AG04450 (cell line): ENCODE measurements around the gene CDC73. TPM values are rescaled to one million over a fixed set of nuclear protein-coding genes. Genes with fewer than 3 reads are reported as not detected.

Experiments
- CTCF ChIA-PET: fragments of 300-600, 350-600 bp; formaldehyde crosslinking; extraction: SDS; loops from one replicate; lab custom pipeline; 2022; ENCODE audit warnings: antibody characterized with exemption, inconsistent platforms; lab: Charles Lee
- POLR2A ChIA-PET: fragments of 350-600 bp; formaldehyde crosslinking; extraction: SDS; loops from one replicate; lab custom pipeline; 2021; ENCODE audit warnings: antibody characterized with exemption, inconsistent platforms; lab: Yijun Ruan, JAX
- DNase-seq: peaks from one replicate; pipeline ENCODE4 v3.0.0-alpha.2; 2011; ENCODE audit warnings: low read depth, low spot score
- H3K27ac ChIP-seq: one replicate; pipeline ENCODE4 v1.5.1; 2012; ENCODE audit warnings: low read depth, low read length, control low read depth
- H3K27me3 ChIP-seq: one replicate; pipeline ENCODE4 v1.6.0; 2012; ENCODE audit warnings: low read length; ENCODE audit not compliant: control insufficient read depth, insufficient read depth
- H3K4me3 ChIP-seq: 2 replicates; pipeline ENCODE4 v1.5.1; 2011; ENCODE audit warnings: mild to moderate bottlenecking, low read depth, low read length, control low read depth
- H3K9me3 ChIP-seq: 2 replicates; pipeline ENCODE4 v1.5.1; 2012; ENCODE audit warnings: low read length; ENCODE audit not compliant: control insufficient read depth, insufficient read depth
- polyA plus RNA-seq: library from polyadenylated mRNA; depleted of rRNA; stranded (reverse); fragments of >200 nt; gene quantifications from 2 replicates; pipeline ENCODE4 v1.2.3, GENCODE V29; 2011
- TF ChIP-seq, protein P1 (sequence below): IDR thresholded peaks from 2 replicates; pipeline ENCODE4 v1.5.1; 2011; ENCODE audit warnings: low read depth, low read length, control low read depth, inconsistent platforms

The CDC73 gene
- polyA plus RNA-seq, 1 experiment, result 56.4 TPM

DNA sequence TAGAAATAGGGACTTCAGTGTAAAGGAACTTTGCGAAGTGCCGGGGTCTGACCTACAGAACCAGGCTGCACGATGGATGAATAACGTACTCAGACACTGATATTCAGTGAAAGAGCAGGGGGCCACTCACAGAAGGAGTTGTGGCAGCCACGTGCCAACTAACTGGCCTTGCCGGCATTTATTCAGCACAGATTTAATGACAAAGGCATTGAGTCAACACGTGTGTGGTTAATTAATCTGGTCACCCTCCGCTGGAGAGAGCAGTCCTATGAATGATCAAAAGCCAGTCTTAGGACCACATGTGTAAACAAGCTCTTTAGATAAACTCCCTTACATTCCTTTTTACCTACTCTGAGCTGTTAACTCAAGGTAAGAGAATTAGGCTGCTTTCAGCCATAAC lies 70.8 kb downstream of the CDC73 start:
- DNase-seq, result no peak
- POLR2A ChIA-PET, result no interaction called here
- H3K9me3 ChIP-seq, result peaks cover 6% of the 10 kb centered on the region; the same call in 1 of the 2 replicates
- H3K27ac ChIP-seq, result no peak overlapping the region
- H3K4me3 ChIP-seq, result no peak overlapping the region
- CTCF ChIA-PET, result no interaction called here
- TF ChIP-seq, protein P1, sequence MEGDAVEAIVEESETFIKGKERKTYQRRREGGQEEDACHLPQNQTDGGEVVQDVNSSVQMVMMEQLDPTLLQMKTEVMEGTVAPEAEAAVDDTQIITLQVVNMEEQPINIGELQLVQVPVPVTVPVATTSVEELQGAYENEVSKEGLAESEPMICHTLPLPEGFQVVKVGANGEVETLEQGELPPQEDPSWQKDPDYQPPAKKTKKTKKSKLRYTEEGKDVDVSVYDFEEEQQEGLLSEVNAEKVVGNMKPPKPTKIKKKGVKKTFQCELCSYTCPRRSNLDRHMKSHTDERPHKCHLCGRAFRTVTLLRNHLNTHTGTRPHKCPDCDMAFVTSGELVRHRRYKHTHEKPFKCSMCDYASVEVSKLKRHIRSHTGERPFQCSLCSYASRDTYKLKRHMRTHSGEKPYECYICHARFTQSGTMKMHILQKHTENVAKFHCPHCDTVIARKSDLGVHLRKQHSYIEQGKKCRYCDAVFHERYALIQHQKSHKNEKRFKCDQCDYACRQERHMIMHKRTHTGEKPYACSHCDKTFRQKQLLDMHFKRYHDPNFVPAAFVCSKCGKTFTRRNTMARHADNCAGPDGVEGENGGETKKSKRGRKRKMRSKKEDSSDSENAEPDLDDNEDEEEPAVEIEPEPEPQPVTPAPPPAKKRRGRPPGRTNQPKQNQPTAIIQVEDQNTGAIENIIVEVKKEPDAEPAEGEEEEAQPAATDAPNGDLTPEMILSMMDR, result no peak
- H3K27me3 ChIP-seq, result no peaks in the 10 kb centered on the region

DNA sequence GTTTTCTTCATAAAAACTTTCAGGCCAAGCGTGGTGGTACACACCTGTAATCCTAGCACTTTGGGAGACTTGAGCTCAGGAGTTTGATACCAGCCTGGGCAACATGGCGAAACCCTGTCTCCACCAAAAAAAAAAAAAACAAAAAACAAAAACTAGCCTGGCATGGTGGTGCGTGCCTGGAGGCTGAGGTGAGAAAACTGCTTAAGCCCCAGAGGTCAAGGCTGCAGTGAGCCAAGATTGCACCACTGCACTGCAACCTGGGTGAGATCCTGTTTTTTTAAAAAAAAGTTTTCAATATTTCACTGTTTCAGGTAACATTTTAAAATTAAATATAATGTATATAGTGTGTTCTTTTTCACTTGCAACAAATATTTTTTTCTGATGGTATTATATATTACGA lies 78.1 kb downstream of the CDC73 start:
- Histone ChIP-seq H3K9me3 (no peaks in the 10 kb centered on the region), H3K4me3 (no peak overlapping the region), H3K27ac (no peak overlapping the region), H3K27me3 (no peaks in the 10 kb centered on the region)
- DNase-seq, result no peak
- ChIA-PET POLR2A (no interaction called here), CTCF (interaction anchor here (1.6 kb wide), 1 partner anchor 9 kb away, joined by 8 read pairs; no protein-coding TSS in a partner anchor)
- TF ChIP-seq, protein P1, result no peak

DNA sequence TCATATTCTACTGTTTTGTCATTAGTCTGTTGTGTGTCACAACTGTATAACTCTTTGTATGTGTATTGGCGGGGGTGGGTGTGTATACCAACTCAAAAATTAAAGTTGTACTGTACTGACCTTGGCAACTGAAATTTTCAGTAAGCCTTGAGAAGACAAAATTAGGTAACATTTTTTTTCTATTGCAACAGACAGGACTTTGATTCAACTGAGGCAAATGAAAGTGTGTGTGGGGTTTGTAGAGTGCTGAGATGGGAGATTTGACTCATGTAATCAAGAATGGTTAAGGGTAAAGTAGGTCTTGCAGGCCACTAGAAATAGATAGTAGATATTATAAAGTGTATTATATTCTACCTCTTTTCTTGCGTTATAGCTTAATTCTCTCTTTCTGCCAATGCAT lies 79.2 kb downstream of the CDC73 start:
- DNase-seq, result no peak
- CTCF ChIA-PET, result interaction anchor here (0.6 kb wide), 1 partner anchor 119 kb away, joined by 3 read pairs; no protein-coding TSS in a partner anchor
- H3K4me3 ChIP-seq, result no peak overlapping the region

DNA sequence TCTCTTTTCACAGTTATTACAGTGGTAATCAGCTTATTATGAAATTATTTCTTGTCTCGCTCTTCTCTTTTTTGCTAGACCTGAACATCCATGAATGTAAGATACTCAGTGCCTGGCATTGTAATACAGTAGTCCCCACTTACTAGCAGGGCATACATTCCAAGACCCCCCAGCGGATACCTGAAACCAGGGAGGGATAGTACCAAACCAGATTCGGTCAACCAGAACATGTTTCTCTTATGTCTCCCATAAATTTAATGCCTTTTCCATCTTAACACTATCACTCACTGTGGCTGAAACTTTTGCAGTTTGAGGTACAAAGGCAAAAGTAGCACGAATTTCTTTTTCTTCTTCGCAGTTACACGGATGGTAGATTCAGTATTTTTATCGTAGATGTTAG lies 89.2 kb downstream of the CDC73 start:
- no peak for DNase-seq
- H3K27me3 ChIP-seq, result no peaks in the 10 kb centered on the region
- H3K9me3 ChIP-seq, result peaks cover 4% of the 10 kb centered on the region
- TF ChIP-seq, protein P1, result no peak
- H3K4me3 ChIP-seq, result no peak overlapping the region
- ChIA-PET CTCF (no interaction called here), POLR2A (no interaction called here)
- no peak overlapping the region for H3K27ac ChIP-seq

More for the DNA sequence above, 79.2 kb downstream of the CDC73 start:
- Histone ChIP-seq H3K27ac (no peak overlapping the region), H3K9me3 (no peaks in the 10 kb centered on the region), H3K27me3 (no peaks in the 10 kb centered on the region)
- POLR2A ChIA-PET, result no interaction called here
- TF ChIP-seq, protein P1, result no peak

DNA sequence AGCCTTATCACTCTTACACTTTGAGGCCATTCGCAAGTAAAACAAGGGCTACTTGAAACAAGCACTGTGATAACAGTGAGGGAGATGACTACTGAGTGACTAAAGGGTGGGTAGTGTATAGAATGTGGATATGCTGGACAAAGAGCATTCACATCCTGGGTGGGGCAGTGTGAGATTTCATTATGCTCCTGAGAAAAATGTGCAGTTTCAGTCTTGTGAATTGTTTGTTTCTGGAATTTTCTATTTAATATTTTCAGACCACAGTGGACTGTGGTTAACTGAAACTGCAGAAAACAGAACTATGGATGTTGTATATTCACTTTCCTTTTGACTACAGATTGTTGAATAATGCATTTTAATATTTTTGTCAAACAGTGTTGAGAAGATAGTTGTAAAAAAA lies 89.7 kb downstream of the CDC73 start:
- ChIA-PET POLR2A (no interaction called here), CTCF (no interaction called here)
- Histone ChIP-seq H3K9me3 (peaks cover 4% of the 10 kb centered on the region), H3K27ac (no peak overlapping the region), H3K4me3 (no peak overlapping the region), H3K27me3 (no peaks in the 10 kb centered on the region)
- TF ChIP-seq, protein P1, result no peak
- DNase-seq, result peak; percentile 59
